BJ (cell line): ENCODE results near the gene C11orf42. TPM values are rescaled to one million over a fixed set of nuclear protein-coding genes. Genes with fewer than 3 reads are reported as not detected.

Experiments
- CTCF ChIA-PET: fragments of 350-600 bp; formaldehyde crosslinking; extraction: SDS; loops from one replicate; lab custom pipeline; 2021; ENCODE audit warnings: antibody characterized with exemption, inconsistent platforms; lab: Yijun Ruan, JAX
- POLR2A ChIA-PET: fragments of 300-600 bp; sonication (Branson Sonifier 250); formaldehyde crosslinking; extraction: SDS; loops from one replicate; lab custom pipeline; 2021; ENCODE audit warnings: antibody characterized with exemption; lab: Charles Lee
- DNase-seq: peaks from one replicate; pipeline ENCODE4 v3.0.0-alpha.2; 2011; ENCODE audit warnings: low read depth
- H3K27me3 ChIP-seq: 2 replicates; pipeline ENCODE4 v1.6.0; 2011; ENCODE audit warnings: low read length; ENCODE audit not compliant: control insufficient read depth, insufficient read depth
- H3K36me3 ChIP-seq: 2 replicates; pipeline ENCODE4 v1.5.1; 2011; ENCODE audit warnings: low read length; ENCODE audit not compliant: control insufficient read depth, insufficient read depth
- H3K4me3 ChIP-seq: 2 replicates; pipeline ENCODE4 v1.5.1; 2011; ENCODE audit warnings: low read depth, mild to moderate bottlenecking, control low read depth, low read length
- CTCF ChIP-seq: IDR thresholded peaks from 2 replicates; pipeline ENCODE4 v1.5.1; 2011; ENCODE audit warnings: low read depth, mild to moderate bottlenecking, control low read depth, inconsistent platforms, low read length, moderate library complexity; ENCODE audit not compliant: insufficient read depth
- polyA plus RNA-seq: library from polyadenylated mRNA; depleted of rRNA; stranded (reverse); fragments of >200 nt; gene quantifications from 2 replicates; pipeline ENCODE4 v1.2.3, GENCODE V29; 2011

Gene C11orf42
- polyA plus RNA-seq, 1 experiment = not detected

DNA sequence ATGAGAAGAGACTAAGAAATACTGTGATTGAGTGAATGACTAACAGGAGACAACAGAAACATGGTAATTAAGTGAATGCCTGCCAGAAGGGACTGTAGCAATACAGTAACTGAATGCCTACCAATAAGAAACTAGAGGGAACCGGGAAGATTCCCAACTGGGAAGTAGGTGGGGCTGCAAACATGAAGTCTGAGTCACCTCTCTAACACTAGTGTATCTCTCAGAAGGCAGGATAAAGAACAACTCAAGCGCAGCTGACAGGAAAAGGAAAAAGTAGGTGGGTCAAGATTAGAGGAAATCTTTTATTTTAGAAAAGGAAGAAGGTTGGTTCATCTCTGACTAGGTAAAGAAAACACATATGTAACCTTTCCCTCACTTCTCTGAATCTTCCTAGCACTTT, 14.0 kb downstream of the C11orf42 start:
- TF ChIP-seq CTCF = no peak
- no peak overlapping the region for H3K4me3 ChIP-seq
- ChIA-PET CTCF (interaction anchor here (0.8 kb wide), 1 partner anchor 143 kb away, joined by 3 read pairs; no protein-coding TSS in a partner anchor), POLR2A (no interaction called here)
- no peaks in the 10 kb centered on the region for H3K27me3 ChIP-seq
- H3K36me3 ChIP-seq = peaks cover 22% of the 10 kb centered on the region
- DNase-seq = peak; percentile 76

DNA sequence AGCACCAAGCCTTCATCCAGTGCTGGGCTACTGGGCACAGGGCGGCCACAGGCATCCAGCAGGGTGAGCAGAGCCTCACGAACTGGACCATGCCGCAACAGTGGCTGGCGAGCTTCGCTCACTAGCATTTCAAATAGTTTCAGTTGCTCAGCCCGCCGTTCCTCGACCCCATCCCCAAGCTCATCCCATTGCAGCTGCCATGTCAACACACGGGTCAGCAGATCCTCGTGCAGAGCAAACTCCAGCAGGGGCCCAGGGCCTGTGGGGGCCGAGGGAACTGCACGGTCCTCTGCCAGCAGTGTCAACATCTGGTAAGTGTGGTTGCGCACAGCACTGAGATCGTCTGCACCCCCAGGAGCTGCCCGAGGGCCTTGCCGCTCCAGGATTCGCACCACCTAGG, 18.5 kb downstream of the C11orf42 start:
- no peak for TF ChIP-seq CTCF
- ChIA-PET POLR2A (no interaction called here), CTCF (interaction anchor here (1.5 to 1.8 kb wide), 2 partner anchors 28 to 139 kb away, joined by 3 to 7 read pairs; no protein-coding TSS in a partner anchor)
- H3K4me3 ChIP-seq = no peak overlapping the region
- H3K27me3 ChIP-seq = no peaks in the 10 kb centered on the region
- DNase-seq = no peak
- H3K36me3 ChIP-seq = peaks cover 13% of the 10 kb centered on the region

DNA sequence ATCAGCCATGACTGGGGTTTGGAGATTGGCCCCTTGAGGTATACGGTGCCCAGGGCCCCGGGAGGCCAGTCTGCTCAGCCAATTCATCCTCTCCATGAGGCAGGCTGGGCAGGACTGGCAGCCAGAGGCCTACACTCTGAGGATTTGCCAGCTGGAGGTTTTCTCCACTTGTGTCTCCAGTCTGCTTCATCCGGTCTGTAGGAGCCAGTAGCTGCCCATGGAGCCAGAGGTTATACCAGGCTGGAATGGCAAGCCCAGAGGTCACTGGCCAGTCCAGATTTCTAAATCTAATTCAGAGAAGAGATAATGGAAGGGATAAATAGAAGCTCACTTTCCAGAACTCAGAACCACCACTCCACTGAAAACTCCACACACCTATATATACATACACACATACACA, 19.1 kb downstream of the C11orf42 start:
- ChIA-PET CTCF (interaction anchor here (1.5 to 1.8 kb wide), 2 partner anchors 27 to 138 kb away, joined by 3 to 7 read pairs; no protein-coding TSS in a partner anchor), POLR2A (no interaction called here)
- no peak for DNase-seq
- Histone ChIP-seq H3K4me3 (no peak overlapping the region), H3K36me3 (peaks cover 13% of the 10 kb centered on the region), H3K27me3 (no peaks in the 10 kb centered on the region)
- no peak for TF ChIP-seq CTCF

DNA sequence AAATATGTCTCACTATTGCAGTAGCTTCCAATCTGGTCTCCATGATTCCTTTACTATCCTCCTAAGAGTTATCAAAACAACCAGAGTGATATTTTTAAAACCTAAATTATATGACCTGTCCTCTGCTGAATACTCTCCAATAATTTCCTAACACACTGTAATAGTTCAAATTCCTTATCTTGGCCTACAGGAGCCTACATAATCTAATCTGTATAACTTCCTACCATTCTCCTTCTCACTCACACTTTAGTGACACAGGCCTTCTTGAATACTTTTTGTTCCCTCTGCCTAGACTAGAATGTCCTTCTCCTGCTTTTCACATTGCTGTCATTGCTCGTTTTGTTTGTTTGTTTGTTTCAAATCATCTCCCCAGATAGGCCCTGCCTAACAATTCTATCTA, 19.7 kb downstream of the C11orf42 start:
- Histone ChIP-seq H3K27me3 (no peaks in the 10 kb centered on the region), H3K4me3 (no peak overlapping the region), H3K36me3 (peaks cover 13% of the 10 kb centered on the region)
- ChIA-PET POLR2A (no interaction called here), CTCF (interaction anchor here (1.5 to 1.8 kb wide), 2 partner anchors 26 to 138 kb away, joined by 3 to 7 read pairs; no protein-coding TSS in a partner anchor)
- no peak for TF ChIP-seq CTCF
- no peak for DNase-seq

- no peak for TF ChIP-seq CTCF
- ChIA-PET CTCF (interaction anchor here (1.8 kb wide), 1 partner anchor 25 kb away, joined by 7 read pairs; no protein-coding TSS in a partner anchor), POLR2A (interaction anchor here (0.6 kb wide), 1 partner anchor 15 kb away, joined by 3 read pairs; no protein-coding TSS in a partner anchor)
- Histone ChIP-seq H3K4me3 (no peak overlapping the region), H3K36me3 (peaks cover 13% of the 10 kb centered on the region), H3K27me3 (no peaks in the 10 kb centered on the region)
- DNase-seq = no peak
These were observed 20.5 kb downstream of the C11orf42 start for GRCh38 chr11:6225896-6226295.
